ENCODE data around the gene LILRB2.
"Not testable (repeated sequence)": the region's sequence is repeated elsewhere in the genome, so short reads cannot be mapped to it uniquely, and the experiment has no call there.

Gene LILRB2

GRCh38 chr19:54281007-54281728 lies at the start of gene LILRB2:
TSS of gene LILRB2 (minus strand) at chr19:54281110. CDS start at chr19:54280496, 614 bp downstream.
- DNase-seq (ENCODE audit: low read depth in 2 of 2), result no peak

DNA sequence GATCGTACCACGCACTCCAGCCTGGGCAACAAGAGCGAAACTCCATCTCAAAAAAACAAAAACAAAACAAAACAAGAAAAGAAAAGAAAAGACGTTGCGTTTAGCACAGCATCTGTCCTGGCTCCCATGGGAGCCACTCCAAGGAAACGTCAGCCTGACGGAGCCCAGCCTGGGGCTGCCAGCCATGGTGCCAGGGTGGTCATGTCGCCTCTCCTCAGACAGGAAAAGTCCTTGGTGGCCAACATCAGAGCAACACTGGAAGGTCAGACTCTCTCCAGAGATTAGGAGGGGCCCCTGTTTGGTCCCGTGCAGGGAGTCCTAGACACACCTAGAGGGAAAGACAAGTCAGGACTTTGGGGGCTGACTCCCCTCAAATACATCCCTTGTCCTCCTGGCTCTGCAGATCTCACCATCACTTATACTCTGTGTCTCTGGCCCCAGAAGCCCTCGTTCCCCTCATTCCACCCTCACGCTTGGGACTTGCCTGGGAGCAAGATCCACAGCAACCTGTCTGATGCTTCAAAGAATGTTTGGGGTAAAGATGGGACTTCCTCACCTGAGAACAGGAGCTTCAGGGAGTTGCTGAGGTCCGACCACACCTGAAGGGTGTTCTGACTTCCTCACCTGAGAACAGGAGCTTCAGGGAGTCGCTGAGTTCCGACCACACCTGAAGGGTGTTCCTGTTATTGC lies 48.7 kb upstream of the LILRB2 start:
- no peak for DNase-seq (ENCODE audit: low read depth in 2 of 2)

DNA sequence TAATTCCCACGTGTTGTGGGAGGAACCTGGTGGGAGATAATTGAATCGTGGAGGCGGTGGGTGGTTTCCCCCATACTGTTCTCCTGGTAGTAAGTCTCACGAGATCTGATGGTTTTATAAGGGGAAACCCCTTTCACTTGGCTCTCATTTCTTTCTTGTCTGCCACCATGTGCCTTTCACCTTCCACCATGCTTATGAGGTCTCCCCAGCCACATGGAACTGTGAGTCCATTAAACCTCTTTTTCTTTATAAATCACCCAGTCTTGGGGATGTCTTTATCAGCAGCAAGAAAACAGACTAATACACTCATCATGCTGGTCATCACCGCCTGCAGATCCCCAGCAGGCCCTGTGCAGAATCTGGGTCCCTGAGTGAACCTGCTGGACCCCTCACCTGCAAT lies 47.9 kb upstream of the LILRB2 start:
- not testable (repeated sequence) for DNase-seq (ENCODE audit: low read depth in 2 of 2)

GRCh38 chr19:54325631-54326030 lies 44.7 kb upstream of the LILRB2 start:
- no peak for DNase-seq (ENCODE audit: low read depth in 2 of 2)

DNA sequence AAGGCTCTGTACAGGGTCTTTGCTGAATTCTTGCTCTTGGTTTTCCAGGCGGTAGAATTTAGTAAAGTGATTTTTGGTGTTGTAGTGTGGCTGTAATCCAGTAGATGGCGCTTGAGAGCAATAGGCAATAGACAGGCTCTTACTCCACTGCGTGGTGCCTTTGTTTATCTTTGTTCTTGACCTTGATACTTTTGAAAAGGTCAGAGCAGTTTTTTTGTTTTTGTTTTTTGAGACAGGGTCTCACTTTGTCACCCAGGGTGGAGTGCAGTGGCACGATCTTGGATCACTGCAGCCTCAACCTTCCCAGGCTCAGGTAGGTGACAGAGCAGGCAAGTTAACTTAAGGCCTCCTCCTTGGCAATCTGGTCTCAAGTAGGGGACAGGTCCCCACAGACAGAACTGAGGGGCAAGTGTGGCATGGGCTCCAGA lies 44.3 kb upstream of the LILRB2 start:
- peak in 1 of 2 donors; percentile 60 for DNase-seq (ENCODE audit: low read depth in 2 of 2)

GRCh38 chr19:54324071-54324470 lies 43.2 kb upstream of the LILRB2 start:
- no peak for DNase-seq (ENCODE audit: low read depth in 2 of 2)

- not testable (repeated sequence) for DNase-seq (ENCODE audit: low read depth in 2 of 2)
These were observed 42.0 kb upstream of the LILRB2 start for GRCh38 chr19:54322934-54323333.

DNA sequence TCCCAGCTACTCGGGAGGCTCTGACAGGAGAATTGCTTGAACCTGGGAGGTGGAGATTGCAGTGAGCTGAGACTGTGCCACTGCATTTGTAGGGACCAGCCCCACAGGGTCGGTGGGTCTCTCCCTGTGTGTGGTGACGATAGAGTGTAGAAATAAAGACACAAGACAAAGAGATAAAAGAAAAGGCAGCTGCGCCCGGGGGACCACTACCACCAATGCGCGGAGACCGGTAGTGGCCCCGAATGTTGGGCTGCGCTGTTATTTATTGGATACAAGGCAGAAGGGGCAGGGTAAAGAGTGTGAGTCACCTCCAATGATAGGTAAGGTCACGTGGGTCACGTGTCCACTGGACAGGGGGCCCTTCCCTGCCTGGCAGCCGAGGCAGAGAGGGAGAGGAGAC lies 41.4 kb upstream of the LILRB2 start:
- DNase-seq (ENCODE audit: low read depth in 2 of 2), result not testable (repeated sequence)

DNA sequence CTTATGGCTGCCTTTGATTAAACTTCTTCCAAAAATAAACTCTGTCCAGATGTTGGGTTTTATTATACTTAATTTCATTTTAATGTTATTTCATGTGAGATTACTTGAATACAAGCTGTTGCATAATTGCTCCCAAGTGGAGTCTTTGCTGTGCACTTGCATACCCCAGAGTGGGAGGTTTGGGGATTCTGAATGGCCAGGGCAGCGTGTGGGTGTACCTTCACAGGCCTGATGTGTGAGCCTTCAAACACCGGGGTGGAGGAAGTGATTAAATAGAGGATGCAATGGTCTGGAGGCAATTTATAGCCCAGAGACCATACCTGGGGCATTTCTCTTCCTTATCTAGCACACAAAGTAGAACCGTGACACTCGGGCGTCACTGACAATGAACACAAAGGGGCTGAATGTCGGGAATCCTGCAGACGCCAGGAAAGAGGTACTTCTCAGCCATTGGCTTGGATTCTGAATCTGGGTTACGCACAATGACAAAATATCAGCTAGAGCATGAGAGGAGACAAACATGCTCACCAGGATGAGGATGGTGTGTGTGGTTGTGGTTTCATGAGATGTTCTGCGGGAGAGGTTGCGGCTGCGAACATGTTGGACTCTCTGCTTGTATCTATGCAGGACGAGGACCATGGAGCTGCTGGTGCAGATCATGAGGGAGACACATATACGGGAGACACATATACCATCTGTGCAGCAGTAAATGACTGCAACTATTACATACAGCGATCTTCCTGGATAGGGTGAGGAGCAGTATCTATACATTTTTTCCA lies 39.2 kb upstream of the LILRB2 start:
- no peak for DNase-seq (ENCODE audit: low read depth in 2 of 2)

DNA sequence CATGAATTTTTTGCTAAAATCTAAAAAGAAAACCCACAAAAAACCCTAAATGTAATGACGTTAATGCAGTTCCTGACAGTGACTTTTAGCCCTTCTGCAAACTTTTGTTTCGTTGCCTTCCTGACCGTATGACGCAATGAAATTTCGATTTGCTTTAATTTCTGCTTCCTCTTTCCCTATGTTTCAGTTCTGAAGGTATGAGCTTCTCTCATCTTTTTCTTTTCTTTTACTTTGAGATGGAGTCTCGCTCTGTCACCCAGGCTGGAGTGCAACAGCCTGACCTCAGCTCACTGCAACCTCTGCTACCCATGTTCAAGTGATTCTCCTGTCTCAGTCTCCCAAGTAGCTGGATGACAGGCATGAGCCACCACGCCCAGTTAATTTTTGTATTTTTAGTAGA lies 38.1 kb upstream of the LILRB2 start:
- DNase-seq (ENCODE audit: low read depth in 2 of 2), result no peak

DNA sequence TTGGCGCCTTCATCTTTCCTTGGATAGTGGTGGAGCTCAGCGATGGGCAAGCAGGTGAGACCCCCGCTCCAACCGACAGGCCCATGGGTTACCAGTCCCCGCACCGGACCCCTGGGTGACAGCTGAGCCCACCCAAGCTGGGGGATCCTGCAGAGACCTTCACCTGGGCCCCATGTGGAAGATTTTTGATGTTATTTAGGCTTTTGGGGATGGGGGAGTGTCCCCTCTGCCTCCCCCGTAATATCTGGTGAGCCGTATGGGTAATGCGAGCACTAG lies 37.0 kb upstream of the LILRB2 start:
- no peak for DNase-seq (ENCODE audit: low read depth in 2 of 2)

DNA sequence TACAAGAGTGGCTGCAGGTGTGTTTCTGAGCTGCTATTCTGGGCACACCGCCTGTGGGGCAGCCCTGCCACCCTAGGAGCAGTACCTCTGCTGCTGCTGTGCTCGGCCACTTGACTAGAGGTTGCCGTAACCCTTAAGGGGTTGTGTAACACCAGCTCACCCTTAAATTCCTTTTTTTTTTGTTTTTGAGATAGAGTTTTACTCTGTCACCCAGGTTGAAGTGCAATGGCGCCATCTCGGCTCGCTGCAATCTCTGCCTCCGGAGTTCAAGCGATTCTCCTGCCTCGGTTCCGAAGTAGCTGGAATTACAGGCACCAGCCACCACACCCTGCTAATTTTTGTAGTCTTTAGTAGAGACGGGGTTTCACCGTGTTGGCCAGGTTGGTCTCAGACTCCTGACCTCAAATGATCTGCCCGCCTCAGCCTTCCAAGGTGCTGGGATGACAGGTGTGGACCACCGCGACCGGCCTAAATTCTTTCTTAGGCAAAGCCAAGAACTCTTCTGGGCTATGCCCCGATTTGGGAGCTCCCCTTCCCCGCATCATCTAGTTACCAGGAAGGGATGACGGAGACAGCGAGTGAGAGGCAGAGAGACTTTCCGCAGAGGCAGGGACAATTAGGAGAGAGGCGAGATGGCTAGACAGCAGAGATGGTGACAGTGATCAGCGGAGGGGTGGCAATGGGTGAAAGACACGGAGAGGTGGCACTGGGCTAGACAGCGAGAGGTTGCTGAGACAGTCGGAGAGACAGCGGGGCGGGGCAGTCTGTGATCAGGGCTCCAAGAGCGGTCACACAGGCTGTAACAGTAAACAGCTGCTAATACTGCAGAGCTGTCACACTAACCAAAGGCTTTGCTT lies 36.4 kb upstream of the LILRB2 start:
- DNase-seq (ENCODE audit: low read depth in 2 of 2), result no peak

- DNase-seq (ENCODE audit: low read depth in 2 of 2), result no peak
These were observed 35.8 kb upstream of the LILRB2 start for GRCh38 chr19:54316746-54317107.

GRCh38 chr19:54315956-54316355 lies 35.0 kb upstream of the LILRB2 start:
- DNase-seq (ENCODE audit: low read depth in 2 of 2), result no peak

DNA sequence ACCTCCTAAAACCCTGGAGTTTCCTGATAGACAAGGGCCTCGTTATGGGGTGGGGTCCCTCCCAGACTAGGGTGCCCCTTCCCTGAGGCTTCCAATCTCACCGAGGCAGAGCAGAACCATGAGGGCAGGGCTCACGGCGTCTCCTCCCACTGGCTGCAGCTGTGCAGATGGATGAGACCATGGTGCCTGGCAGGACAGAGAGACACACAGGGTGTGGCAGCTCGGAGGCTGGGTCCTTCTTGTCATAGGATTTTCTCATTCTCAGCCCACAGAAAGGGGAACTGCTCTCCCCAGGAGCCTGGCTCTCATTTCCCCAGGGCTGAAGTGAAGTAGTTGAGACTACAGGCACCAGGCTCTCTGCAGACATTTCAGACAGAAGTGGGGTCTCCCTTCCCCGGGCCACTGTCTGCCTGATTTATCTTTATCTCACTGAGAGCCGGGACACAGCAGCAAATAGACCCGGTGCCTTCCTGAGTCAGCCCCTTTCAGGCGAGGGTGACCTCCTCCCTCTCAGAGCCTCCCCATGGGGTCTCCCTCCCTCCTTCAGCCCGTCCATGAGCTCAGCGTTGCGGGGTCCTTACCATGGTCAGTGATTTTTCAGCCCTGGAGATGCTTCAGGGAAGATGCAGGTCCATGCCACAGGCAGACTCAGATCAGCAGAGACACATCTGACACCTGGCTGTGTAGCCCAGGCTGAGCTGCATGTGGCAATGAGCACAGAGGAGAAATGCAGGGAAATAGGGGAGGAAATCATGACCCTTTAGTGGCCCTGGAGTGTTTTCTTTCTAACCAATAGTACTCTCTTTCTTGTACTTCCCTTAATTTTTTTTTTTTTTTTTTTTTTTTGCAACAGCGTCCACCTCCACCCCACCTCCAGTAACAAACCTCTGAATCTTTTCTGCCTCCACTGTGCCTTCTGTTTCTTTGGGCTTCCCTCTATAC lies 31.8 kb upstream of the LILRB2 start, which contains the start of gene LILRA5:
TSS of gene LILRA5 (minus strand) at position 731 of the 942 bp plus-strand sequence. CDS start at position 584, 147 bp downstream.
- no peak for DNase-seq (ENCODE audit: low read depth in 2 of 2)

GRCh38 chr19:54312011-54312410 lies 31.1 kb upstream of the LILRB2 start:
- no peak for DNase-seq (ENCODE audit: low read depth in 2 of 2)

GRCh38 chr19:54311486-54311885 lies 30.6 kb upstream of the LILRB2 start:
- no peak for DNase-seq (ENCODE audit: low read depth in 2 of 2)

- no peak for DNase-seq (ENCODE audit: low read depth in 2 of 2)
These were observed 29.6 kb upstream of the LILRB2 start for GRCh38 chr19:54310543-54310942.

DNA sequence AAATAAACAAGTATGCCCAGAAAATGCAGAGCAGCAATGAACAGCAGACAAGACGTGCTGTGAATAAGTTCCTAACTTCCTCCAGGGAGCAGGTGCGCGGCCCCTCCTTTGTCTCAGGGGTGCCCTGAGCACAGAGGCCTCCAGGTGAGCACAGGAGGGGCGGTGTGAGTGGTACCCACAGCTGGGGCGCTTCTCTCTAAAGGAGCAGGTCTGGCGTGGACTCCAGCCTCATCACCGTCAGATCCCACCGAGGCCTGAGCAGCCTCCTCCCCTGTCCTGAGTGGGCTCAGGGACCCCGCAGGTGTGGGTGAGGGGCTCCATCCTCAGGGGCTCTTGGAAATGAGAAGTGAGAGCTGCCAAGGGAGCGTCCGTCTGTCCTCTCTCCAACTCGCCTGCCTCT lies 28.9 kb upstream of the LILRB2 start:
- no peak for DNase-seq (ENCODE audit: low read depth in 2 of 2)

GRCh38 chr19:54307389-54308020 lies 26.6 kb upstream of the LILRB2 start:
- DNase-seq (ENCODE audit: low read depth in 2 of 2), result no peak

Measured in stimulated activated CD4-positive, alpha-beta T cell treated with anti-CD3 and anti-CD28 coated beads, Interleukin-1b, Interleukin-23, amount 100 ng/mL, for 4 hours (primary cell).